GM21619 (cell line): ENCODE measurements around the gene REEP3.
"Not testable (repeated sequence)": the region's sequence is repeated elsewhere in the genome, so short reads cannot be mapped to it uniquely, and the experiment has no call there.

Experiments
- ATAC-seq: cut with Tn5 transposase; IDR thresholded peaks from one replicate; pipeline ENCODE4 v1.9.1; 2021; ENCODE audit not compliant: unreplicated experiment

REEP3 gene

DNA sequence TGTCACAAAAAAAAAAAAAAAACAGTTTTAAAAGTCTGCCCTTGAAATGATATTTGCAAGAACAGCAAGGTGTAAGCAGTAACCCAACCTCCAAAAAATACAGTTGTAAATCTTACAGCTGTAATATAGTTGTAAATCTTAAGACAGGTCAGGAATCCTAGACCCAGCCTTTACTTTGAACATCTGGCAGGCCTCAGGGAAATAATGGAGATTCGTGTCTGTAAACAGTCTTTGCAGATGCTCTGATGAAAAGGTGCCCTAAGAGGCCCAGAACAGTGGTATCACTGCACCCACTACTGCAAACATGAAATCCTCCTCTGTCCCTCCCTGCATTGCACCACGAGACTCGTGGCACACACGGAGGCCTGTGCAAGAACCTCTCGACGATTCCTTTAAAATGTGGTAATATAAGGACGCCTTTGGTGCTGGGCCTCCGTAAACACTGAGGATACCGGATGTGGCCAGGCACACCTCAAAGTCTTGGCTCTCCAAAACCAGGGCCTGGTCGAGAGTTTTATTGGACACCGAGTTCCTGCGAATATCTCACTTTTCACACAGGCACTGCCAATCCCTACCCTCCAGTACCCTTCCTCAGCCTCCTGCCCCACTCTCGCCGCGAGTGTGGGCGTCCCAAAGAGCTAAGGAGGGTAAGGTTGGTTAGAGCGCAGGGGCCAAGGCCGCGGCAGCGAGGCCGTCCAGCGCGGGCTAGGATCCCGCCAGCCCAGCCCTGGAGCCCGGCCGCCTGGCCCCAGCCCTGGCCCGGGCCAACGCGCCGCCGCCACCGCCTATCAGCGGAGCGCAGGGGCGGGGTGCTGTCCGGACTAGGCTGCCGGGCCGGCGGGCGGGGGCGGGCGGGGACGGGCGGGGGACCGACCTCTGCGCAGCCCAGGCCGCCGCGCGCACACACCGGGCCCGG lies at the start of gene REEP3:
TSS of gene REEP3 (plus strand) at position 902 of the 916 bp plus-strand sequence. CDS start 145 bp downstream, outside the sequence.
- peak; percentile 75 for ATAC-seq

GRCh38 chr10:63474488-63474887 lies 46.7 kb upstream of the REEP3 start:
- no peak for ATAC-seq

GRCh38 chr10:63477927-63478326 lies 43.3 kb upstream of the REEP3 start:
- ATAC-seq, result no peak

DNA sequence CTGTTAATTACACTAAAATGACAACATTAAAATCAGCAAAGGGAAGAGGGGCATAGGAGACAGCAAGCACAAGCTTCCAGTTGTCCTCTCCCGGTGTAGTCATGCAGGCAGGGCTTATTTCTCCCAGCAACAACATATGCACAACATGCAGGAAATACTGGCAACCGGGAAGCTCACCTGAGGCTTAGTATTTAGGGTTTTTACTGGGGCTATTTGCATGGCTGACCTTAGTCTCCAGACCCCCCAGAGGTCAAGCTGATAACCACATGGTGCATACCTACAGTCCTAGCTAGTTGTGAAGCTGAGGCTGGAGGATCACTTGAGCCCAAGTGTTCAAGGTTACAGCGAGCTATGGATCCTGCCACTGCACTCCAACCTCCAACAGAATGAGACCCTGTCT lies 42.6 kb upstream of the REEP3 start:
- no peak for ATAC-seq

DNA sequence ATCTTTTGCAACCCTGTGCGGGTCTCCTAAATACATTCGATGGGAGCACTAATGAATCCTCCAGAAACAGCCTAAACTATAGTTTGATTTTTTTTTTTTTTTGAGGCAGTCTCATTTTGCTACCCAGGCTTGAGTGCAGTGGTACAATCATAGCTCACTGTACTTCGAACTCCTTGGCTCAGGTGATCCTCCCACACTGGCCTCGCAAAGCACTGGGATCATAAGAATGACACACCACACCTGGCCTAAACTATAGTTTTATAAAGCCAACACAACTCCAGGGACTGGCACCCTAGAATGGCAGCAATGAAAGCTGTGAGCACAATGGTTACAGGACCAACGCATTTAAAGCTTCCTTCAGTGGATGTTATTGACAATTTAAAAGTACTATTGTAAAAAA lies 41.0 kb upstream of the REEP3 start:
- no peak for ATAC-seq

GRCh38 chr10:63481815-63482421 lies 39.3 kb upstream of the REEP3 start:
- no peak for ATAC-seq

DNA sequence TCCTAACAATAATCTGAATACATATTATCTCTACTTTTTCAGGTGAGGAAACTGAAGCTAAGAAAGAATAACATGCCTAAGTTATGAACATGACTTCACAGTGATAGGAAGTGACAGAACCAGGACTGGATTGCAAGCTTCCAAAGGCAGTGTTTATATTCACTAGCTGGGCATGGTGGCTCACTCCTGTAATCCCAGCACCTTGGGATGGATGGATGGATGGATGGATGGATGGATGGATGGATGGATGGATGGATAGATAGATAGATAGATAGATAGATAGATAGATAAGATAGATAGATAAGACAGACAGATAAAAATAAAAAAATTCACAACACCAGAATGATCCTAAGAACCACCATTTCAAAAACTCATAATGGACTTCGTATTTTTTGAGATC lies 37.2 kb upstream of the REEP3 start:
- ATAC-seq, result no peak

GRCh38 chr10:63487990-63488389 lies 33.2 kb upstream of the REEP3 start:
- no peak for ATAC-seq

DNA sequence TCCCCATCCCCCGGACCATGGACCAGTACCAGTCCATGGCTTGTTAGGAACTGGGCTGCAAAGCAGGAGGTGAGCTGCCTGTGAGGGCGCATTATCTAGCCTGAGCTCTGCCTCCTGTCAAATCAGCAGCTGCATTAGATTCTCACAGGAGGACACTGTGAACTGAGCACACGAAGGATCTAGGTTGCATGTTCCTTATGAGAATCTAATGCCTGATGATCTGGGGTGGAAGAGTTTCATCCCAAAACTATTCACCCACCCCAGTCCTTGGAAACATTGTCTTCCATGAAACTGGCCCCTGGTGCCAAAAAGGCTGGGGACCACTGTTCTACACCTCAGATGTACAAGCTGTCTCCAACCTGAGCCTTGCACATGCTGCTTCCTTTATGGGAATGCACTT lies 31.4 kb upstream of the REEP3 start:
- no peak for ATAC-seq

DNA sequence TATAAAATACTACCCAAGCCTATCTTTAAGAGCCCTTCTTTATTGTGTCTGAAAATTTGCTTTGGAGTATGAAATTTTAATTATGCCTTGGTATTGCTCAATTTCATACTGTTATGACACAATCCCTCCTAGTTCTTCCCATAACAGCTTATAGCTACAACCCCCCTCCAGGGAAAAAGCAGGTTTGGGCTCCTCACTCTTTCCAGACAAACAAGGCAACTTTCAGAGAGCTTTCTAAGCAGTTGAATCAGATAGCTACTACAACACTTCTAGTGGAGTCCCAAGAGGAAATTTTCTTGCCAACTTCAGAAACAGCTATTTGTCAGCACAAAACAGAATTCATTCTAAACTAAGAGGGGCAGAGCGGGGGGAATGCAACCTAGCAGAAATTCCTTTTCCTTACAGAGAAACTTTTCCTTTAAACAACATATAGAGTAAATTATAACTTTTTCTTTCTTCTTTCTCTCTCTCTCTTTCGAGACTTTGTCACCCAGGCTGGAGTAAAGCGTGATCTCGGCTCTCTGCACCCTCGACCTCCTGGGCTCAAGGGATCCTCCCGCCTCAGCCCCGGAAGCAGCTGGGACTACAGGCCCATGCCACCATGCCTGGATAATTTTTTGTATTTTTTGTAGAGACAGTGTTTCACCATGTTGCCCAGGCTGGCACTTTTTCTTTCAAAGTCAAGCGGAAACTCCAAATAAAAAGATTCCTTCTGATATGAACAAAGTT lies 29.4 kb upstream of the REEP3 start:
- no peak for ATAC-seq

DNA sequence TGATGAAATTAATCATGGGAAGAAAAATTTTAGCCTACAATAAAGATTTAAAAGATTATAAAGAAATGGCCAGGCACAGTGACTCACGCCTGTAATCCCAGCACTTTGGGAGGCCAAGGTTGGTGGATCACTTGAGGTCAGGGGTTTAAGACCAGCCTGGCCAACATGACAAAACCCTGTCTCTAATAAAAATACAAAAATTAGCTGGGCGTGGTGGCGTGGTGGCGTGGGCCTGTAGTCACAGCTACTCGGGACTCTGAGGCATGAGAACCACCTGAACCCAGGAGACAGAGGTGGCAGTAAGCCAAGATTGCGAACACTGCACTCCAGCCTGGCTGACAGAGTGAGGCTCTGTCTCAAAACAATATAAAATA lies 28.9 kb upstream of the REEP3 start:
- ATAC-seq, result not testable (repeated sequence)

- no peak for ATAC-seq
Observed at GRCh38 chr10:63493004-63493403, 28.2 kb upstream of the REEP3 start.

DNA sequence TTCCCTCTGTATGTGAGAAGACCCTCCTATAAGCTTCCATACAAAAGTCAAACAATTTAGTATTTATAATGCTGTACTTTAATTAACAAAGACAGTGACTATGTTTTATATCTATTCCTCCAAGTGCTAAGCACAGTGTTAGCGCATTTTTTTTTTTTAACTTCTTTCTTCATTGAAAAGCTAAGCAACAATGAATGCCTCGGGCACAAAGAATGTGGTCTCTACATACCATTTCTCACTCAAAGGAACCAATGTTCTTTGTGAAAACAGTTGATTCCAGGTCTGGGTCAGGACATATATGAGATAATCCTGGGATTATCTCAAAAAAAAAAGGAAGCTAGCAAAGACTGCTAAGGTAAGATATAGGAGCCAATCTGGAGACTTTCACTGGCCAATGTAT lies 26.2 kb upstream of the REEP3 start:
- no peak for ATAC-seq

GRCh38 chr10:63496561-63496960 lies 24.6 kb upstream of the REEP3 start:
- ATAC-seq, result no peak

DNA sequence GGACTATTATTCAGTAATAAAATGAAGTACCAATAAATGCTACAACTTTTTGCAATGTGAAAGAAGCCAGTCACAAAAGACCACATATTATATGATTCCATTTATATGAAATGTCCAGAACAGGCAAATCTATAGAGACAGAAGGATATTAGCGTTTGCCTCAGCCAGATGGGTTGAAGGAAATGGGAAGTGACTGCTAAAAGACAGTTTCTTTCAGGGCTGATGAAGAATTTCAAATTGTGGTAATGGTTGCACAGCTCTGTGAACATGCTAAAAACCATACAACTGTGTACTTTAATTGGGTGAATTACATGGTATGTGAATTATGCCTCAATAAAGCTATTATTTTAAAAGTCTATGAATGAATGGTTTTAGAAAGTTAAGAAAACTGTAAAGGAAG lies 23.9 kb upstream of the REEP3 start:
- no peak for ATAC-seq

GRCh38 chr10:63498665-63499064 lies 22.5 kb upstream of the REEP3 start:
- no peak for ATAC-seq

GRCh38 chr10:63500551-63500950 lies 20.6 kb upstream of the REEP3 start:
- not testable (repeated sequence) for ATAC-seq

DNA sequence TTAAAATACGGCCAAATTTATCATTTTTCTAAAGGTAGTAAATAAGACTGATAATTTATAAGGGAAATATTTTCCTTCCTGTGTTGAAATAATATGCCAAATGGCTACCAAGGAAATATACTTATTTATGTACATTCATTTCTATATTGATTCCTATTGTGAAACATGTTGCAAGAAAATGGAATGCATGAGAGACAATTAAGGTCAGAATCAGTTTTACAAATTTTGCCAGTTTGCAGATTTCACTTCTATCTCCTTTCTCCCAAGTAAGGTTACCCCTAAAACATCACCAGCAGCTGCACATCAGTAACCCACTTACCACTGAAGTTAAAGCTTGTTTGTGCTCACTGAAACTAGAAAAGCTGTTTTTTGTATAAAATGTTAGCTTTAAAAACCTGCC lies 19.2 kb upstream of the REEP3 start:
- no peak for ATAC-seq

GRCh38 chr10:63502832-63503231 lies 18.4 kb upstream of the REEP3 start:
- no peak for ATAC-seq

GRCh38 chr10:63503395-63503794 lies 17.8 kb upstream of the REEP3 start:
- no peak for ATAC-seq

DNA sequence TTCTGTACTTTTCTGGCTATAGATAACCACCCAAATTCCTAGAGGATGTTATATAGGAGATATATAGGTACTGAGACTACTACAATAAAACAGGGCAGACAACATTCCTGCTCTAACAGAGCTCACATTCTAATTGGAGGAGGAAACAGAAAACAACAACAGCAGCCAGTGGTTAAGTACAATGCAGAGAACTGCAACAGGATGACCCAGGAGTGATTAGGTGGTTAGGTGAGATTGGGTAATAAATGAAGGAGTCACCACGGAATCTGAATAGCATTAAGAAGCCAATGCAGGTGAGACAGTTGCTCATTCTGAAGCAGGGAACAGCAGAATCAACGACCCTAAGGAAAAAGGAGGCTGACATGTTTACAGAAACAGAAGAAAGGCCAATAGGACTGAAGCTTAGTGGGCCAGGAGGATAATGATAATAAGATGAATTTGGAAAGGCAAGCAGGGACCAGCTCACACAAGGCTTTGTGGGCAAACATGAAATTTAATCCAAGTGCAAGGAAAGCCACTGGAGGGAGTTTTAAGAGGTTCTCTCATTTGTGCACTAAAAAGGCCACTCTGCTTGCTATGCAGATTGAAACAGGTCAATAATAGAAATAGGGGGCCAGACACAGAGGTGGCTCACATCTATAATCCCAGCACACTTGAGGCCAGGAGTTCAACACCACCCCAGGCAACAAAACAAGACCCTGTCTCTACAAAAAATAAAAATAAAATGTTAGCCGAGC lies 16.9 kb upstream of the REEP3 start:
- ATAC-seq, result no peak
